Mesodermal cell (in vitro differentiated cells): ENCODE results near the gene PPP3CB.

Source experiments
- H3K27ac ChIP-seq: 2 replicates; pipeline ENCODE4 v1.7.0; 2013; ENCODE audit warnings: mild to moderate bottlenecking, low read depth, low read length, moderate library complexity; ENCODE audit not compliant: severe bottlenecking
- H3K36me3 ChIP-seq: 2 replicates; pipeline ENCODE4 v1.7.1; 2013; ENCODE audit warnings: mild to moderate bottlenecking, low read length, moderate library complexity; ENCODE audit not compliant: control insufficient read depth, insufficient read depth
- H3K4me1 ChIP-seq: one replicate; pipeline ENCODE4 v1.7.1; 2013; ENCODE audit warnings: mild to moderate bottlenecking, low read length; ENCODE audit not compliant: insufficient read depth, control insufficient read depth, poor library complexity, severe bottlenecking
- H3K4me3 ChIP-seq: 2 replicates; pipeline ENCODE4 v1.7.0; 2013; ENCODE audit warnings: low read length, control low read depth, mild to moderate bottlenecking; ENCODE audit not compliant: insufficient read depth, poor library complexity, severe bottlenecking; ENCODE audit errors: extremely low read depth
- H3K9me3 ChIP-seq: 2 replicates; pipeline ENCODE4 v1.7.1; 2013; ENCODE audit warnings: mild to moderate bottlenecking, low read length, moderate library complexity; ENCODE audit not compliant: control insufficient read depth
- WGBS, 2 experiments: methylation state at CpG; one replicate each; pipeline ENCODE4 v1.1.5; 2013; ENCODE audit warnings: missing lambda C conversion rate in 2 of 2; ENCODE audit not compliant: insufficient coverage in 2 of 2; 5-methylcytosine and 5-hydroxymethylcytosine counted together

PPP3CB gene

GRCh38 chr10:73448384-73448783 is 47.4 kb downstream of the PPP3CB start:
- H3K36me3 ChIP-seq: peaks cover 32% of the 10 kb centered on the region
- WGBS, 2 experiments: 100% methylated on average over 1 of the region's 1 CpG
- H3K4me1 ChIP-seq: no peaks in the 10 kb centered on the region
- no peak overlapping the region for H3K27ac ChIP-seq
- H3K4me3 ChIP-seq: no peak overlapping the region
- no peaks in the 10 kb centered on the region for H3K9me3 ChIP-seq

- no peaks in the 10 kb centered on the region for H3K9me3 ChIP-seq
Observed at GRCh38 chr10:73446926-73447325, 48.9 kb downstream of the PPP3CB start.

GRCh38 chr10:73444457-73444856 is 51.4 kb downstream of the PPP3CB start:
- H3K4me1 ChIP-seq: no peaks in the 10 kb centered on the region
- H3K27ac ChIP-seq: no peak overlapping the region
- H3K36me3 ChIP-seq: peaks cover 34% of the 10 kb centered on the region
- H3K4me3 ChIP-seq: no peak overlapping the region
- H3K9me3 ChIP-seq: no peaks in the 10 kb centered on the region
- 82 to 100% methylated on average over 1 of the region's 1 CpG for WGBS, 2 experiments

More at GRCh38 chr10:73446926-73447325, 48.9 kb downstream of the PPP3CB start:
- Histone ChIP-seq H3K4me1 (no peaks in the 10 kb centered on the region), H3K4me3 (no peak overlapping the region), H3K36me3 (peaks cover 32% of the 10 kb centered on the region), H3K27ac (no peak overlapping the region)

- H3K4me3 ChIP-seq: no peak overlapping the region
- WGBS, 2 experiments: no CpG with 5 or more reads among the region's 1 CpG
- peaks cover 36% of the 10 kb centered on the region for H3K36me3 ChIP-seq
- no peak overlapping the region for H3K27ac ChIP-seq
- H3K9me3 ChIP-seq: no peaks in the 10 kb centered on the region
- H3K4me1 ChIP-seq: no peaks in the 10 kb centered on the region
Observed at GRCh38 chr10:73439605-73440312, 56.1 kb downstream of the PPP3CB start.

GRCh38 chr10:73439055-73439454 is 56.8 kb downstream of the PPP3CB start:
- H3K4me3 ChIP-seq: no peak overlapping the region
- H3K9me3 ChIP-seq: no peaks in the 10 kb centered on the region
- H3K36me3 ChIP-seq: peaks cover 32% of the 10 kb centered on the region
- H3K27ac ChIP-seq: no peak overlapping the region
- WGBS, 2 experiments: 100% methylated on average over 1 of the region's 1 CpG; no CpG with 5 or more reads in 1 of the 2 experiments
- H3K4me1 ChIP-seq: no peaks in the 10 kb centered on the region

- no peaks in the 10 kb centered on the region for H3K9me3 ChIP-seq
- H3K4me1 ChIP-seq: no peaks in the 10 kb centered on the region
- peaks cover 36% of the 10 kb centered on the region for H3K36me3 ChIP-seq
- H3K4me3 ChIP-seq: no peak within 1 kb of the TSS
- H3K27ac ChIP-seq: no peak within 1 kb of the TSS
Observed at GRCh38 chr10:73433538-73433867, 62.3 kb downstream of the PPP3CB start, which contains the start of gene MSS51. Gene MSS51 (minus strand): TSS chr10:73433561. CDS start chr10:73428284, 5,277 bp downstream.

GRCh38 chr10:73432646-73433537 is 62.9 kb downstream of the PPP3CB start:
- 88 to 100% methylated on average over 1 of the region's 2 CpGs for WGBS, 2 experiments
- peaks cover 38% of the 10 kb centered on the region for H3K36me3 ChIP-seq
- H3K9me3 ChIP-seq: no peaks in the 10 kb centered on the region
- no peaks in the 10 kb centered on the region for H3K4me1 ChIP-seq
- H3K4me3 ChIP-seq: no peak overlapping the region
- no peak overlapping the region for H3K27ac ChIP-seq

- H3K4me3 ChIP-seq: no peak overlapping the region
- H3K4me1 ChIP-seq: no peaks in the 10 kb centered on the region
- WGBS, 2 experiments: 97 to 100% methylated on average over 4 of the region's 4 CpGs
- H3K9me3 ChIP-seq: no peaks in the 10 kb centered on the region
- H3K36me3 ChIP-seq: peaks cover 75% of the 10 kb centered on the region
- H3K27ac ChIP-seq: no peak overlapping the region
Observed at GRCh38 chr10:73426318-73426717, 69.5 kb downstream of the PPP3CB start.

GRCh38 chr10:73424478-73424877 is 71.3 kb downstream of the PPP3CB start:
- Histone ChIP-seq H3K27ac (no peak overlapping the region), H3K4me1 (no peaks in the 10 kb centered on the region), H3K4me3 (no peak overlapping the region), H3K36me3 (peaks cover 69% of the 10 kb centered on the region), H3K9me3 (no peaks in the 10 kb centered on the region)
- WGBS, 2 experiments: 97% methylated on average over 3 of the region's 3 CpGs; no CpG with 5 or more reads in 1 of the 2 experiments

GRCh38 chr10:73423309-73423708 is 72.5 kb downstream of the PPP3CB start:
- Histone ChIP-seq H3K9me3 (no peaks in the 10 kb centered on the region), H3K4me3 (no peak overlapping the region), H3K27ac (no peak overlapping the region), H3K36me3 (peaks cover 63% of the 10 kb centered on the region), H3K4me1 (no peaks in the 10 kb centered on the region)

GRCh38 chr10:73416571-73416970 is 79.3 kb downstream of the PPP3CB start:
- no peaks in the 10 kb centered on the region for H3K9me3 ChIP-seq
- no peak overlapping the region for H3K4me3 ChIP-seq
- WGBS, 2 experiments: 88% methylated on average over 1 of the region's 3 CpGs; no CpG with 5 or more reads in 1 of the 2 experiments
- H3K4me1 ChIP-seq: peaks cover 3% of the 10 kb centered on the region
- H3K36me3 ChIP-seq: peaks cover 4% of the 10 kb centered on the region
- no peak overlapping the region for H3K27ac ChIP-seq
